Measurements from ENCODE around the gene CAPN10. TPM values are rescaled to one million over a fixed set of nuclear protein-coding genes. Genes with fewer than 3 reads are reported as not detected.

CAPN10 gene
- total and polyA plus RNA-seq, 7 donors: 5.0 to 15.0 (median 8.9) TPM

DNA sequence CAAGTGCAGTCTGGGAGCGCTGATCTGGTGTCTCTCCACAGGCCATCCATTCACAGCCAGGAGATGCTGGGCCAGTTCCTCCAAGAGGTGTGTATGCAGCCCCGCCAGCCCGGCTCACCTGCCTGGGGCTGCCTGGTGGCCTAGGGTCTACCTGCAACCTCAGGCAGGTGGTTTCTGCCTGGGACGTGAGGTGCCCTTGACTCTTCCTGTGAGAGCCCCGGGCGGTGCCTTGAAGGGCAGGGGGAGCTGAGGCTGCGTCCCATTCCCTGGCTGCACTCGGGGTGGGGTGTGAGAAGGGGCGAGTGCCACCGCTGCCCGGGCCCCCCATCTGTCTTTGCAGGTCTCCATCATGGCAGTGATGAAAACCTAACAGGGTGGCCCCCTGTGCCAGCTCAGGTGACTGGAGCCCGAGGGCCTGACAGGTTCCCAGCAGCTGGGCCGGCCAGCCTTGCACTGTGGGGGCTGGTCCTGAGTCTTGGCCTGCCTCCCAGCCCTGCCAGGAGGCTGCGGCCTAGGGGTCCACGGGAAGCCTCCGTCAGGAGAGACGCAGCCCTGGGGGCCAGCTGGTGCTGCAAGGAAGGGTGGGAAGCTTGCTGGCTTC, 11.9 kb downstream of the CAPN10 start:
- ATAC-seq (no peak), DNase-seq (peak; percentile 11 to 48)
- Histone ChIP-seq H3K27ac (no peak overlapping the region), H3K9me3 (no peaks in the 10 kb centered on the region), H3K4me3 (no peak overlapping the region), H3K27me3 (ENCODE audit: insufficient read depth in 3 of 3, low read length in 2 of 3) (no peaks in the 10 kb centered on the region), H3K36me3 (ENCODE audit: insufficient read depth in 1 of 2, low read depth in 1 of 2) (peaks cover 0 to 40% of the 10 kb centered on the region in 2 donors), H3K4me1 (peaks cover 10% of the 10 kb centered on the region)
- no peak for TF ChIP-seq CTCF (IDR thresholded peaks at IDR 0.05)
- WGBS, 3 donors: 90 to 91% (median 91%) methylated on average over 16 to 17 of the region's 17 CpGs
- intact Hi-C loops (cut with DNase I): no loop called here

DNA sequence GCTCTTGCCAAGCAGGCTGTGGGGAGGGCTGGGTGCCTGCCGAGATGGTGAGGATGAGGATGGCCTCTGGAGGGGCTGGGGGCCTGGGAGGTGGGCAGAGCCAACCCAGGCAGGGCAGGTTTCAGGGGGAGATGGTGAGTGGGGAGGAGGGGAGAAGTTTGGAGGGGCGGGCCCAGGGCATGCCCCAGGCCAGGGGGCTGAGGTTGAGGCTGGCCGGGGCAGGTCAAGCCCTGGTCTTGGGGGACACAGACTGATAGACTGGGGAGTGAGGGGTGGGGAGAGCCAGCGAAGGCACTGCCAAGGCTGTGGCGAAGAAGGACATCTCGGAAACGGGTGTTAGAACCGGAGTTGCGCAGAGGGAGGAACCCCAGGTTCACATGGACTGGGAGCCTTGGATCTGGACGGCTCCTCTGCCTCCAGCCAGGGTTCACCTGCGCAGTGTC, 12.6 kb downstream of the CAPN10 start:
- WGBS, 3 donors: 91 to 93% (median 92%) methylated on average over 8 to 11 of the region's 11 CpGs
- H3K36me3 ChIP-seq (ENCODE audit: insufficient read depth in 1 of 2, low read depth in 1 of 2): peaks cover 0 to 33% of the 10 kb centered on the region in 2 donors

DNA sequence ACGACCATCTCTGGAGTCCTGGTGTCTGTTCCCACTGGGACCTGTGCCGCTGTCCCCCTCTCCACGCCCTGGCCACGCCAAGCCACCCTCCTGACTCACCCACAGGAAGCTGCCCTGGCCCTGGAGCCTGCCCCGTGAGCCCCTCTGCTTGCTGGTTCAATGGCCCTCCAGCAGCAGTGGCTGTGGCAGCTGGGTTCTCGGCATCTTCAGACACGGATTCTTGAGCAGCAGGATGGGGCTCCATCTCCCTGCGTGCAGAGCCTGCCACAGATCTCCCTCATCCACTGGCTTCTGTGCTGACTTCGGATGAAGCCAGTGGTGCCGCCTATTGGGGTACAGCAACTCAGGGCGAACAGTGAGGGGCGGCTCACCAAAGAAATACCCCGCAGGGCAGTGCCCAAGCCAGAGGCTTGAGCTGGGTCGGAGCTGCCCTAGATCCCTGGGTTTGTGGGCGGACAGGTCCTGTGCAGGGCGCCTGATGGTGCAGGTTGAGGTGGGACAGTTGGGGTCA, 14.0 kb downstream of the CAPN10 start:
- peak; percentile 12 to 30 for DNase-seq
- WGBS, 3 donors: 90 to 93% (median 91%) methylated on average over 15 to 16 of the region's 16 CpGs
- peaks cover 0 to 30% of the 10 kb centered on the region in 2 donors for H3K36me3 ChIP-seq (ENCODE audit: insufficient read depth in 1 of 2, low read depth in 1 of 2)

More for the DNA sequence above, 12.6 kb downstream of the CAPN10 start:
- H3K27me3 ChIP-seq (ENCODE audit: insufficient read depth in 3 of 3, low read length in 2 of 3): no peaks in the 10 kb centered on the region
- TF ChIP-seq CTCF (IDR thresholded peaks at IDR 0.05): no peak
- H3K4me3 ChIP-seq: no peak overlapping the region
- no peaks in the 10 kb centered on the region for H3K9me3 ChIP-seq
- ATAC-seq (no peak), DNase-seq (peak; percentile 6 to 43)
- peaks cover 10% of the 10 kb centered on the region for H3K4me1 ChIP-seq
- intact Hi-C loops (cut with DNase I): no loop called here
- no peak overlapping the region for H3K27ac ChIP-seq

DNA sequence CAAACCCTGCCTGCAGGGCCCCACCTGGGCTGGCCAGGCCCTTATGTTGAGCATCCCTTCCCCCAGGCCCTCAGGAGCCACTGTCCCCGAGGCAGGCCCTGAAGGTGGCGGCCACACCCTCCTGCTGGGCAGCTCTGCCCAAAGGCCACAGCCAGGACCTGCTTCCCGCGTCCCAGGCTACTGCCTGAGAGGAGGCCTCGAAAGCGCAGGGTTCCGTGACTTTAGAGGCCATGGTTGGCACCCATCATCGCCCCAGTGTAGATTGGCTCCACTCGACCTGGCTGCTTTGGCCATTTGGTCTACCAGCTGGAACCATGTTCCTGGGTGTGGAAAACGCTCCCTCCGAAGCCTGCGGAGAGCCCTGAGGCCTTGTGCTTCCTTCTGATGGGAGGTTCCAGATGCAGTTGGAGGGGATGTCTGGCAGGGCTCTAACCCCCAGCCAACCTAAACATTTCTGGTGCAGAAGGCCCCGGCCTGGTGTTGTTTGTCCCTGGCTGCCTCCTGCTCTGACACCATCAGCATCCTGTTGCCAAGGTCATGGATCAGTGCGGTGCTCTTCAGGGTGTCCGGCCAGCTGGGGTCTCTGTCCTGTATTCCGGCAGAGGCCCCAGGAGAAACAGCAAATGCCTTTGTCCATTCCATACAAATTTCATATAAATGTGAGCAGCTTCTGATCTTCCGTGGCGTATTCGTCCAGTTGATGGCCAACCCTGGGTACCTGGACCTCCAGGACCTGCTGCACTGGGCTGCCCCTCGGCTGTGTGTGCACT, 14.7 kb downstream of the CAPN10 start:
- no peak for ATAC-seq
- Histone ChIP-seq H3K27ac (no peak overlapping the region), H3K4me1 (peaks cover 3% of the 10 kb centered on the region), H3K36me3 (ENCODE audit: insufficient read depth in 1 of 2, low read depth in 1 of 2) (peaks cover 0 to 28% of the 10 kb centered on the region in 2 donors), H3K9me3 (no peaks in the 10 kb centered on the region), H3K27me3 (ENCODE audit: insufficient read depth in 3 of 3, low read length in 2 of 3) (no peaks in the 10 kb centered on the region), H3K4me3 (no peak overlapping the region)
- no peak for TF ChIP-seq CTCF (IDR thresholded peaks at IDR 0.05)
- intact Hi-C loops (cut with DNase I): no loop called here
- WGBS, 3 donors: 79 to 86% (median 83%) methylated on average over 20 of the region's 20 CpGs
- DNase-seq: peak; percentile 4 to 43

More for the DNA sequence above, 14.0 kb downstream of the CAPN10 start:
- intact Hi-C loops (cut with DNase I): no loop called here
- no peaks in the 10 kb centered on the region for H3K9me3 ChIP-seq
- no peak overlapping the region for H3K27ac ChIP-seq
- H3K4me1 ChIP-seq: peaks cover 9% of the 10 kb centered on the region
- no peaks in the 10 kb centered on the region for H3K27me3 ChIP-seq (ENCODE audit: insufficient read depth in 3 of 3, low read length in 2 of 3)
- no peak for TF ChIP-seq CTCF (IDR thresholded peaks at IDR 0.05)
- no peak overlapping the region for H3K4me3 ChIP-seq
- ATAC-seq: no peak
